Stromal cell of bone marrow (primary cell): ENCODE results near the gene KHDRBS2.
"Not testable (repeated sequence)": the region's sequence is repeated elsewhere in the genome, so short reads cannot be mapped to it uniquely, and the experiment has no call there.

ENCODE experiments used
- DNase-seq: peaks from one replicate; pipeline ENCODE4 v3.0.0-alpha.2; 2012; ENCODE audit warnings: low read depth

Gene KHDRBS2

DNA sequence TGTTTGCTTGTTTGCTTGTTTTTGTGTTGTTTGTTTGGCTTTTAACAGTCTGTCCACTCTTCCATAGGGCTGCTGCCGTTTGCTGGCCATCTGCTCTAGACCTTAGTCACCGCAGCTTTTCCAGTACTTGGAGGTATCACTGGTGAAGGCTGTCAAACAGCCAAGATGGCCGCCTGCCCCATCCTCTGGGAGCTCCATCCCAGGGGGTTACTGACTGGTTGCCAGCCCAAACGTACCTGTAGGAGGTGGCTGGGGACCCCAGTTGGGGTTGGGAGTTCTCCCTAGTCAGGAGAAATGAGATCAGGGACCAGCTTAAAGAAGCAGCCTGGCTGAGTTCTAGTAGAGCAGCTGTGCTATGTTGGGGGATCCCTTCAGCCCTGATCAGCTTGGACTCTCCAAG is 418.4 kb downstream of the KHDRBS2 start:
- no peak for DNase-seq

DNA sequence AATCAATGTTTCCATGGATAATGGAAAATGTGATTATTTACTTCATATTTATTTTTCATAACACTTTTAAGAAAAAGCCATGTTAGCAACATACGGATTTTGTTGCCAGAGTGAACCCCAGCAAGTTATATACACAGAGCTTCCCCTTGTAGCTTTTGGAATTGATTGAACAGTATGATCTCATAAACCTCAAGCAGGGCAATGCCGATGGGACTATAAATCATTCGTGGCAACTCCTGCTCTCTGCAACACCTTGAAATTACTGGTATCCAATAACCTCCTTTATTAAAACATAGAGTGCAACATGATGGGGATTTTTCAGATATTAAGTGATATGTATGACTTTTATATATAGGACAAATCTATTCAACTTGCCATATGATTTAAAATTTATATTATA is 428.5 kb downstream of the KHDRBS2 start:
- DNase-seq: no peak

DNA sequence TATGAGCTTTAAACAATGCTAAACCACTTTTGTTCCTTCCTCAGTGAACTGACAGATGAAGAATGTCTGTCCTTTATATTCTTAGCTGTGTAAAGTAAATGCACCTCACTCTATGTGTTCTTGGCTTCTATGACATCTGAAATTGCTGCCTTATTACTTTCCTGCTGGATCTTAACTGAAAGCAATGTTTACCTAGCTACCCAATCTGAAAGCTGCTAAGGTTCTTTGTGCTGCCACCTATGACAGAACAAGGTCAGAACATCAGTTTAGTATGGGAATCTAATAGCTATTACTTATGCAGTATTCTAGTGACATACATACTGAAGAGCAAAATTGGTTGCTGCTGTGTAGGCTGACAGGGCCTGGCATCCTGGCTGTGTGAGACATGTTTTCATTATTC is 444.1 kb downstream of the KHDRBS2 start:
- no peak for DNase-seq

DNA sequence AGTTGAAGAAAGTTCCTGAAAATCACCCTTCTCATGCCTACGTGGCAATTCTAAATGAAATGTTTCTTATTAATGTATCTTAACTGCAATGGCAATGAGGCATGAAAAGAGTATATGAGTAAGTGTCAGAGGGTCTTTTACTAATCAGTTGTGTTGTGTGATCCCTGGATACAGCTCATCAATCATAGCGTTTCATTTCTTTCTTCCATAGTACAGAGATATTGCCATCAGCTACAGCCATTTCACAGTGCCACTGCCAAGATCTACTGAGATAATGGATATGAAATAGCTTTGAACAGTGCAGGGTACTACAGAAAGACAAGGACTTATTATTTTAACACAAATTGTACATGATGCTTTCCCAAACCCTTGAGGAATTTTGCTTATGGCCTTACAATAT is 450.8 kb downstream of the KHDRBS2 start:
- DNase-seq: no peak

- no peak for DNase-seq
These were observed 452.8 kb downstream of the KHDRBS2 start for GRCh38 chr6:61833176-61833755.

DNA sequence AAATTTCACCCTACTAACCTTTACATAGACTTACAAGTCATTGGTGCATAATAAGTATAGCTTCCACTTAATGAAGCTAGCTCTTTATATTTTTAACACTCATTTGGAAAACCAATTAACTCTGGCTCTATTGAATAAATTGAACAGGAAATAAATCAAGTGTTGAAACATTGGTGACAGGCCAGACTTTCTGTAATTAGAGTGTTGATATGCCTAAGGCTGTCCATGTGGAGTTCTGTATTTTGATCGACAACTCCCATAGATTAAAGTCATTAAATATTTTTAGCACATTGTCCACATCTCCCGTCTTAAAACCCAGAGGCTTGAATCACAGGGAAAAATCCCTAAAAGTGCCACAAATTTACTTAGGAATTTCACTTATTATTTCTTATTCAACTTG is 468.3 kb downstream of the KHDRBS2 start:
- no peak for DNase-seq

DNA sequence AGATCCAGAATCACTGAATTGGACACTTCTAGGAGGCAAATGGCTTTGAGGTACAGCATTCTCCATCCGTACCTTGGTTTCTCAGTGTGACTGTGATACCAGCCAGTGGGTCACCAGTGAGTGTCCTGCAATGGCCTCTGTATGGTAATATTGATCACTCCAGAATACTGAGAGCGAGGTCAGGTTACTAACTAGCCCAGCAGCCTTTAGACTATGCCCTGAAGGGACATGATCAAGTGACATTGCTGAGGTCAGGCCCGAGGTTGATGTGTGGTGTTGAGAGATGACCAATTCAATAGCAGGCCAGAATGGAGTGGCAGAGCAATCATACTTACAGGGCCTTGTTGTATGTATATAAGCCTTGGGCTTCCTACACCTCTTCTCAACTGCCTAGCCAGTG is 476.0 kb downstream of the KHDRBS2 start:
- no peak for DNase-seq

GRCh38 chr6:61809004-61809595 is 476.9 kb downstream of the KHDRBS2 start:
- DNase-seq: no peak

DNA sequence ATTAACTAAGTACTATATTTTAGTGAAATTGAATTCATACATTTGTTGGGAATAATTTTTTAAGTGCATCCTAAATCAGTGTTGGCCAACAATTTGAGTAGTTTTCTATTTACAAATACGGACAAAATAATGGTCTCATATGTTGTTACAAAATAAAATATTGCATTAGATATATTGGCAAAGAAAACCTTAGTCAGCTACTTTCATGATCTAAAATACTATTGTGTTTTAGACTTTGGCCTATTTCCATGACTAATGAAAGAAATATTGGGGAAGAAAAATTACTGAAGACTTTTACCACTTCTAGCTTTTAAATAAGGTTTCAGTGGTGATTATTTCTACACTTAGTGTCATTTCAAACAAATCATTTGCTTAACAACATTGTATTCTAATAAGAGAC is 498.0 kb downstream of the KHDRBS2 start:
- DNase-seq: no peak

DNA sequence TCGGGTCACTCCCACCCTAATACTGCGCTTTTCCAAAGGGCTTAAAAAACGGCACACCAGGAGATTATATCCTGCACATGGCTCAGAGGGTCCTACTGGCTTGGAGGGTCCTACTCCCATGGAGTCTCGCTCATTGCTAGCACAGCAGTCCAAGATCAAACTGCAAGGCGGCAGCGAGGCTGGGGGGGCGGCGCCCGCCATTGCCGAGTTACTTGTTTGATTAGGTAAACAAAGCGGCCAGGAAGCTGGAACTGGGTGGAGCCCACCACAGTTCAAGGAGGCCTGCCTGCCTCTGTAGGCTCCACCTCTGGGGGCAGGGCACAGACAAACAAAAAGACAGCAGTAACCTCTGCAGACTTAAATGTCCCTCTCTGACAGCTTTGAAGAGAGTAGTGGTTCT is 516.6 kb downstream of the KHDRBS2 start:
- DNase-seq: not testable (repeated sequence)

GRCh38 chr6:61755739-61756138 is 530.3 kb downstream of the KHDRBS2 start:
- no peak for DNase-seq

- DNase-seq: no peak
These were observed 534.0 kb downstream of the KHDRBS2 start for GRCh38 chr6:61751986-61752385.

- DNase-seq: no peak
These were observed 540.0 kb downstream of the KHDRBS2 start for GRCh38 chr6:61745994-61746393.

GRCh38 chr6:61711849-61712248 is 574.2 kb downstream of the KHDRBS2 start:
- no peak for DNase-seq

DNA sequence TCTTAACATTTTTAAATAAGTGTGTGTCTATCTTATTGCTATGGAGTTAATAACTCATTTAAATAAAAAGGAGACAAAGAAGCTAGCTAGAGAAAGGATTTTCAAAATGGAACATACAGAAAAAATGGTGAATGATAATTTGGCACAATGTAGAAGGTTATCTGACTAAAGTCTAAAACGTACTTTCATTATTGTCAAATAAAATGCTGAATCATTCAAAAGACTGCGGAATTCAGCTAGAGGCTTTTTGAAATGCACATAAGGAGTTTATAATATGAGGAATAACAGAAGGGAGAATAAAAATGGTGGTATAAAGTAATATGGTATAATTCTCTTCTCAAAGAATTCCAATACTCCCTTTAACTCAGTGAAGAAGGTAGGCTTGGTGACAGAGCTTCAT is 597.9 kb downstream of the KHDRBS2 start:
- no peak for DNase-seq

DNA sequence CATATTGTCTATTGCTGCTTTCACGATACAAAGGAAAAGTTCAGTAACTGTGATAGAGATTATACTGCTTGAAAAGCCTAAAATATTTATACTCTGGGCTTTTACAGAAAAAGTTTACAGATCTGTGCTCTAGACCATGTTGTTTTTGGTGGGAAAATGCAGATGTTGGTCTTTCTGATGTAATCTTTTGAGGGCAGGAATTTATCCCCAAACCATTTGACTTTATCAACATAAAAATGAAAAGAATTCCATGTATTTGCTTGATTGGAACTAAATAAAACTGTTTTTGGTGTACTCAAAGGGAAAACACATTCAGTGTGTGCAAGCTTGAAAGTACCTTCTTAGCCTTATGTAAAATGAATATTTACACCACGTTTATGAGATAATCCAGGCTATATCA is 603.5 kb downstream of the KHDRBS2 start:
- DNase-seq: no peak

DNA sequence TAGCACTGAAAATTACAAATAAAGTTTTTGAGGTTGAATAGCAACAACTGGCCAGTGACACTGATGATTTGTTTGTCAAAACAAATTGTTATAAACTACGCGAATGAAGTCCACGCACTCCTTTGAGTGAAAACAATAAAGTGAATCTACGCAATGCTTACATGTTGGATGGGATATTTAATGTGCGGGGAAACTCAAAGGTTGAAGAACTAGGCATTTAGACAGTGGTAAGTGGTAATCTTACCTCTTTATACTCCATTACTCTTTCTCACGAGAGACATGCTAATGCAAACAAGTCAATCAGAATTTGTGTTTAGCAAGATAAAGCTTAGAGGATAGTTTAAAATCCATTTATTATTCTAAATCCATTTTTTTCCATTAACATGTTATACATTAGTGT is 606.4 kb downstream of the KHDRBS2 start:
- no peak for DNase-seq

DNA sequence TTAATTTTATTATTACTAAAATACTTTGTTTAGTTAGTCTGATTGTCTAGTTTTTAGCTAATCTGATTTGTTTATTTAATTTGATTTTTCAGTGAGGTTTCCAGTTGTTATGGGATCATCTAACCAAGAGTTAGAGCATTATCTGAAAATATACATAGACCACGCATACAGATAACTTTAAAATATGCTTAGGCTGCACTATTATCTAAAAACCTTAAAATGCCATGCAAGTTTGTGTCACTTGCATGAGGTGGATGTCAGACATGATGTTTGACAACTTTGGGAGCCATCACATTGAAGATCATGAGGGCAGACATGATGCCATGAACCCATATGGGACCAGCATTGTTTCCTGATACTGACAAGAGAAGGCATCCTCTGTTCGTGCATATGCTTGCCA is 610.3 kb downstream of the KHDRBS2 start:
- DNase-seq: no peak

GRCh38 chr6:61649845-61650244 is 636.2 kb downstream of the KHDRBS2 start:
- DNase-seq: no peak

- no peak for DNase-seq
These were observed 645.6 kb downstream of the KHDRBS2 start for GRCh38 chr6:61640463-61640862.
